Measurements from ENCODE around the gene CERS4. TPM values are rescaled to one million over a fixed set of nuclear protein-coding genes. Genes with fewer than 3 reads are reported as not detected.

The CERS4 gene
- total RNA-seq, 1 experiment from 2014 or later = 11.6 TPM

DNA sequence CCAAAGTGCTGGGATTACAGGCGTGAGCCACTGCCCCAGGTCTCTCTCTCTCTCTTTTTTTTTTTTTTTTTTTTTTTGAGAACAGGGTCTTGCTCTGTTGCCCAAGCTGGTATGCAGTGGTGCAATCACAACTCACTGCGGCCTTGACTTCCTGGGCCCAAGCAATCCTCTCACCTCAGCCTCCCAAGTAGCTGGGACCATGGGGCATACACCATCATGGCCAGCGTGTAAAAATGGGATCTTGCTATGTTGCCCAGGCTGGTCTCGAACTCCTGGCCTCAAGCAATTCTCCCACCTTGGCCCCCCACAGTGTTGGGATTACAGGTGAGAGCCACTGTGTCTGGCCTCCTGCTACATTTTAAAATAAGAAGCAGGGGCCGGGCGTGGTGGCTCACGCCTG lies 40.6 kb upstream of the CERS4 start:
- H3K27me3 ChIP-seq (ENCODE audit: control insufficient read depth, insufficient read depth, low read length) = no peaks in the 10 kb centered on the region
- no peak overlapping the region for H3K27ac ChIP-seq (ENCODE audit: low read length)
- ATAC-seq (no peak), DNase-seq (ENCODE audit: low read depth, low spot score) (no peak)
- H3K36me3 ChIP-seq (ENCODE audit: control insufficient read depth, insufficient read depth, low read length) = no peaks in the 10 kb centered on the region
- no TSS peak for BruUV-seq (replicated peaks)
- intact Hi-C loops (cut with micrococcal nuclease; ENCODE audit: unreplicated experiment) = no loop called here
- no peak for TF ChIP-seq POLR2AphosphoS5 (IDR thresholded peaks at IDR 0.05; ENCODE audit: low read depth, low read length)
- TF ChIP-seq TCF7L2 (IDR thresholded peaks at IDR 0.05; ENCODE audit: low read depth, low read length) = no peak
- TF ChIP-seq, protein P1, sequence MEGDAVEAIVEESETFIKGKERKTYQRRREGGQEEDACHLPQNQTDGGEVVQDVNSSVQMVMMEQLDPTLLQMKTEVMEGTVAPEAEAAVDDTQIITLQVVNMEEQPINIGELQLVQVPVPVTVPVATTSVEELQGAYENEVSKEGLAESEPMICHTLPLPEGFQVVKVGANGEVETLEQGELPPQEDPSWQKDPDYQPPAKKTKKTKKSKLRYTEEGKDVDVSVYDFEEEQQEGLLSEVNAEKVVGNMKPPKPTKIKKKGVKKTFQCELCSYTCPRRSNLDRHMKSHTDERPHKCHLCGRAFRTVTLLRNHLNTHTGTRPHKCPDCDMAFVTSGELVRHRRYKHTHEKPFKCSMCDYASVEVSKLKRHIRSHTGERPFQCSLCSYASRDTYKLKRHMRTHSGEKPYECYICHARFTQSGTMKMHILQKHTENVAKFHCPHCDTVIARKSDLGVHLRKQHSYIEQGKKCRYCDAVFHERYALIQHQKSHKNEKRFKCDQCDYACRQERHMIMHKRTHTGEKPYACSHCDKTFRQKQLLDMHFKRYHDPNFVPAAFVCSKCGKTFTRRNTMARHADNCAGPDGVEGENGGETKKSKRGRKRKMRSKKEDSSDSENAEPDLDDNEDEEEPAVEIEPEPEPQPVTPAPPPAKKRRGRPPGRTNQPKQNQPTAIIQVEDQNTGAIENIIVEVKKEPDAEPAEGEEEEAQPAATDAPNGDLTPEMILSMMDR (IDR thresholded peaks at IDR 0.05) = no peak
- TF ChIP-seq, protein P2, sequence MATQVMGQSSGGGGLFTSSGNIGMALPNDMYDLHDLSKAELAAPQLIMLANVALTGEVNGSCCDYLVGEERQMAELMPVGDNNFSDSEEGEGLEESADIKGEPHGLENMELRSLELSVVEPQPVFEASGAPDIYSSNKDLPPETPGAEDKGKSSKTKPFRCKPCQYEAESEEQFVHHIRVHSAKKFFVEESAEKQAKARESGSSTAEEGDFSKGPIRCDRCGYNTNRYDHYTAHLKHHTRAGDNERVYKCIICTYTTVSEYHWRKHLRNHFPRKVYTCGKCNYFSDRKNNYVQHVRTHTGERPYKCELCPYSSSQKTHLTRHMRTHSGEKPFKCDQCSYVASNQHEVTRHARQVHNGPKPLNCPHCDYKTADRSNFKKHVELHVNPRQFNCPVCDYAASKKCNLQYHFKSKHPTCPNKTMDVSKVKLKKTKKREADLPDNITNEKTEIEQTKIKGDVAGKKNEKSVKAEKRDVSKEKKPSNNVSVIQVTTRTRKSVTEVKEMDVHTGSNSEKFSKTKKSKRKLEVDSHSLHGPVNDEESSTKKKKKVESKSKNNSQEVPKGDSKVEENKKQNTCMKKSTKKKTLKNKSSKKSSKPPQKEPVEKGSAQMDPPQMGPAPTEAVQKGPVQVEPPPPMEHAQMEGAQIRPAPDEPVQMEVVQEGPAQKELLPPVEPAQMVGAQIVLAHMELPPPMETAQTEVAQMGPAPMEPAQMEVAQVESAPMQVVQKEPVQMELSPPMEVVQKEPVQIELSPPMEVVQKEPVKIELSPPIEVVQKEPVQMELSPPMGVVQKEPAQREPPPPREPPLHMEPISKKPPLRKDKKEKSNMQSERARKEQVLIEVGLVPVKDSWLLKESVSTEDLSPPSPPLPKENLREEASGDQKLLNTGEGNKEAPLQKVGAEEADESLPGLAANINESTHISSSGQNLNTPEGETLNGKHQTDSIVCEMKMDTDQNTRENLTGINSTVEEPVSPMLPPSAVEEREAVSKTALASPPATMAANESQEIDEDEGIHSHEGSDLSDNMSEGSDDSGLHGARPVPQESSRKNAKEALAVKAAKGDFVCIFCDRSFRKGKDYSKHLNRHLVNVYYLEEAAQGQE (IDR thresholded peaks at IDR 0.05; ENCODE audit: insufficient read depth in 1 of 2, low read depth in 2 of 2, low read length in 1 of 2) = no peak
- TF ChIP-seq SIN3A (IDR thresholded peaks at IDR 0.05; ENCODE audit: borderline replicate concordance, insufficient read depth, low read depth, low read length) = no peak
- no peaks in the 10 kb centered on the region for H3K4me1 ChIP-seq (ENCODE audit: control insufficient read depth, insufficient read depth, low read length)
- no peak overlapping the region for H3K4me3 ChIP-seq (ENCODE audit: low read depth in 2 of 2, low read length in 2 of 2)
- in situ Hi-C loops (cut with HindIII; ENCODE audit: low pct_unique_long_range_greater_than_20kb, low sequenced_read_pairs) = no loop called here
- ChIA-PET POLR2A (no interaction called here), CTCF (no interaction called here)
- no peaks in the 10 kb centered on the region for H3K9me3 ChIP-seq (ENCODE audit: control insufficient read depth, insufficient read depth, low read depth, low read length)

DNA sequence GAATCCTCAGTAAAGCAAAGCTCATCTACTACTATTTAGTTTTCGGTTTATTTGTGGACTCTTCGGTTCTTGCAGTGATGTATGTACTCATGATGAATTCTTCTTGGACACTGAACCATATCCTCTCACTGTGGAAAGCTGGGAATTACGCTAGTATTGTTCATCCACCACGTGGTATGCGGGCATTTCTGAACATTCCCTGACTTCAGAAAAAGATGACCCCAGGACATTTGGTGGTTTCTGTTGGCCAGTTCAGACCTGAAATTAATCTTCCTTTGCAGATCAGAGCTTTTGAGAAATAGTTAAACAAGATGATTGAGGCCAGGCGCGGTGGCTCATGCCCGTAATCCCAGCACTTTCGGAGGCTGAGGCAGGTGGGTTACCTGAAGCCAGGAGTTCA lies 34.5 kb upstream of the CERS4 start:
- ChIA-PET CTCF (no interaction called here), POLR2A (no interaction called here)
- in situ Hi-C loops (cut with HindIII; ENCODE audit: low pct_unique_long_range_greater_than_20kb, low sequenced_read_pairs) (no loop called here), intact Hi-C loops (cut with micrococcal nuclease; ENCODE audit: unreplicated experiment) (no loop called here)
- no TSS peak for BruUV-seq (replicated peaks)
- Histone ChIP-seq H3K4me3 (ENCODE audit: low read depth in 2 of 2, low read length in 2 of 2) (no peak overlapping the region), H3K27ac (ENCODE audit: low read length) (no peak overlapping the region), H3K9me3 (ENCODE audit: control insufficient read depth, insufficient read depth, low read depth, low read length) (no peaks in the 10 kb centered on the region), H3K4me1 (ENCODE audit: control insufficient read depth, insufficient read depth, low read length) (no peaks in the 10 kb centered on the region), H3K36me3 (ENCODE audit: control insufficient read depth, insufficient read depth, low read length) (no peaks in the 10 kb centered on the region), H3K27me3 (ENCODE audit: control insufficient read depth, insufficient read depth, low read length) (no peaks in the 10 kb centered on the region)
- ATAC-seq (no peak), DNase-seq (ENCODE audit: low read depth, low spot score) (no peak)
- TF ChIP-seq, protein P2 (IDR thresholded peaks at IDR 0.05; ENCODE audit: insufficient read depth in 1 of 2, low read depth in 2 of 2, low read length in 1 of 2) = no peak
- no peak for TF ChIP-seq SIN3A (IDR thresholded peaks at IDR 0.05; ENCODE audit: borderline replicate concordance, insufficient read depth, low read depth, low read length)
- no peak for TF ChIP-seq TCF7L2 (IDR thresholded peaks at IDR 0.05; ENCODE audit: low read depth, low read length)
- TF ChIP-seq, protein P1 (IDR thresholded peaks at IDR 0.05) = no peak
- TF ChIP-seq POLR2AphosphoS5 (IDR thresholded peaks at IDR 0.05; ENCODE audit: low read depth, low read length) = no peak
